Hematopoietic multipotent progenitor cell treated with erythropoietin and hydrocortisone succinate and interleukin-3 and kit ligand, for 8 days (in vitro differentiated cells): ENCODE measurements around the gene GLIS2.

Experiments
- DNase-seq: peaks from one replicate; pipeline ENCODE4 v3.0.0-alpha.2; 2015

The GLIS2 gene

GRCh38 chr16:4298761-4299522 lies 16.9 kb upstream of the GLIS2 start:
- no peak for DNase-seq

- DNase-seq: no peak
These were observed 14.7 kb upstream of the GLIS2 start for GRCh38 chr16:4301177-4301576.

GRCh38 chr16:4301968-4302367 lies 13.9 kb upstream of the GLIS2 start:
- no peak for DNase-seq

GRCh38 chr16:4303973-4304372 lies 11.9 kb upstream of the GLIS2 start:
- no peak for DNase-seq

GRCh38 chr16:4306470-4307214 lies 9.2 kb upstream of the GLIS2 start:
- no peak for DNase-seq

GRCh38 chr16:4307215-4308037 lies 8.4 kb upstream of the GLIS2 start:
- peak; percentile 96 for DNase-seq

- DNase-seq: no peak
These were observed 6.6 kb upstream of the GLIS2 start for GRCh38 chr16:4309102-4309832.

GRCh38 chr16:4309833-4310266 lies 6.0 kb upstream of the GLIS2 start:
- DNase-seq: peak; percentile 79

GRCh38 chr16:4313563-4314531 lies 2.0 kb upstream of the GLIS2 start:
- DNase-seq: peak; percentile 21

- DNase-seq: no peak
These were observed 1.2 kb upstream of the GLIS2 start for GRCh38 chr16:4314532-4315185.

- no peak for DNase-seq
These were observed 419 bp downstream of the GLIS2 start for GRCh38 chr16:4316108-4316863.

- DNase-seq: no peak
These were observed 1.1 kb downstream of the GLIS2 start for GRCh38 chr16:4316864-4317531.

- DNase-seq: no peak
These were observed 1.9 kb downstream of the GLIS2 start for GRCh38 chr16:4317532-4318450.

GRCh38 chr16:4318451-4318910 lies 2.6 kb downstream of the GLIS2 start:
- DNase-seq: no peak

GRCh38 chr16:4318967-4319366 lies 3.1 kb downstream of the GLIS2 start:
- no peak for DNase-seq

GRCh38 chr16:4319454-4320421 lies 3.9 kb downstream of the GLIS2 start:
- peak; percentile 33 for DNase-seq

GRCh38 chr16:4320571-4321137 lies 4.8 kb downstream of the GLIS2 start:
- DNase-seq: no peak
